WTC11 (cell line): Measurements from ENCODE around the gene CHAT. TPM values are rescaled to one million over a fixed set of nuclear protein-coding genes. Genes with fewer than 3 reads are reported as not detected.

ENCODE experiments used
- ATAC-seq: fragments of 200-7000 bp; cut with Tn5 transposase; 2 replicates; pipeline ENCODE4 v1.10.0; 2021; ENCODE audit warnings: mild to moderate bottlenecking, moderate library complexity
- CTCF ChIA-PET: fragments of 300-600 bp; sonication (Branson Sonifier 250); formaldehyde crosslinking; loops from one replicate; lab custom pipeline; 2021; ENCODE audit warnings: antibody characterized with exemption; lab: Charles Lee
- POLR2A ChIA-PET: fragments of 350-600 bp; sonication (Branson Sonifier 250); formaldehyde crosslinking; loops from one replicate; lab custom pipeline; 2021; ENCODE audit warnings: antibody characterized with exemption; lab: Charles Lee
- DNase-seq: peaks from one replicate; pipeline ENCODE4 v3.0.0; 2021; ENCODE audit warnings: low spot score
- H3K27ac Mint-ChIP-seq: 2 replicates; pipeline ENCODE4 v1.8.0; 2021; ENCODE audit warnings: mixed read lengths
- H3K27me3 Mint-ChIP-seq: 2 replicates; pipeline ENCODE4 v1.8.0; 2021; ENCODE audit warnings: low read depth, mild to moderate bottlenecking, moderate library complexity, mixed read lengths
- H3K36me3 Mint-ChIP-seq: 2 replicates; pipeline ENCODE4 v1.8.0; 2021; ENCODE audit warnings: mixed read lengths
- H3K4me1 Mint-ChIP-seq: 2 replicates; pipeline ENCODE4 v1.8.0; 2022; ENCODE audit warnings: mixed read lengths
- H3K4me3 Mint-ChIP-seq: 2 replicates; pipeline ENCODE4 v1.8.0; 2021; ENCODE audit warnings: mild to moderate bottlenecking, moderate library complexity, mixed read lengths
- H3K9me3 Mint-ChIP-seq: 2 replicates; pipeline ENCODE4 v1.8.0; 2021; ENCODE audit warnings: mixed read lengths
- ARID4B ChIP-seq: sonication (generic); formaldehyde crosslinking; IDR thresholded peaks from 2 replicates; pipeline ENCODE4 v1.8.0; 2023; ENCODE audit warnings: missing genetic modification reagents, mild to moderate bottlenecking, borderline replicate concordance
- ATF6 ChIP-seq: sonication (generic); formaldehyde crosslinking; IDR thresholded peaks from 2 replicates; pipeline ENCODE4 v1.8.1; 2023; ENCODE audit warnings: mild to moderate bottlenecking, missing genetic modification reagents
- CDX4 ChIP-seq: fragments of 250-450 bp; sonication (Bioruptor Pico); IDR thresholded peaks from 2 replicates; pipeline ENCODE4 v1.9.0; 2021; ENCODE audit warnings: moderate library complexity, mild to moderate bottlenecking, inconsistent platforms, borderline replicate concordance
- CREB1 ChIP-seq: sonication (generic); formaldehyde crosslinking; IDR thresholded peaks from 2 replicates; pipeline ENCODE4 v1.8.0; 2023; ENCODE audit warnings: mild to moderate bottlenecking, missing genetic modification reagents
- CTCF ChIP-seq: fragments of 200-600 bp; IDR thresholded peaks from 2 replicates; pipeline ENCODE4 v1.8.0; 2022; ENCODE audit warnings: antibody characterized with exemption
- E2F5 ChIP-seq: sonication (generic); formaldehyde crosslinking; IDR thresholded peaks from 2 replicates; pipeline ENCODE4 v1.8.1; 2022; ENCODE audit warnings: mild to moderate bottlenecking, moderate library complexity, missing genetic modification reagents
- ETV6 ChIP-seq: sonication (generic); formaldehyde crosslinking; IDR thresholded peaks from 2 replicates; pipeline ENCODE4 v1.8.1; 2022; ENCODE audit warnings: mild to moderate bottlenecking, missing genetic modification reagents
- FOXK1 ChIP-seq: sonication (generic); formaldehyde crosslinking; IDR thresholded peaks from 2 replicates; pipeline ENCODE4 v1.8.0; 2022; ENCODE audit warnings: mild to moderate bottlenecking, moderate library complexity, missing genetic modification reagents
- FOXP4 ChIP-seq: sonication (generic); formaldehyde crosslinking; IDR thresholded peaks from 2 replicates; pipeline ENCODE4 v1.8.0; 2022; ENCODE audit warnings: mild to moderate bottlenecking, missing genetic modification reagents
- NR2C2 ChIP-seq: sonication (generic); formaldehyde crosslinking; IDR thresholded peaks from 2 replicates; pipeline ENCODE4 v1.8.0; 2022; ENCODE audit warnings: mild to moderate bottlenecking, missing genetic modification reagents
- PRRX2 ChIP-seq: fragments of 250-450 bp; sonication (Bioruptor Pico); IDR thresholded peaks from 2 replicates; pipeline ENCODE4 v1.8.0; 2021; ENCODE audit warnings: mild to moderate bottlenecking
- SMAD4 ChIP-seq: sonication (generic); formaldehyde crosslinking; IDR thresholded peaks from 2 replicates; pipeline ENCODE4 v1.8.0; 2022; ENCODE audit warnings: mild to moderate bottlenecking, missing genetic modification reagents
- SP1 ChIP-seq: sonication (generic); formaldehyde crosslinking; conservative IDR thresholded peaks from 2 replicates; pipeline ENCODE4 v1.8.1; 2022; ENCODE audit warnings: missing genetic modification reagents
- TP53 ChIP-seq: sonication (generic); formaldehyde crosslinking; IDR thresholded peaks from 2 replicates; pipeline ENCODE4 v1.8.1; 2023; ENCODE audit warnings: mild to moderate bottlenecking, missing genetic modification reagents
- ZBTB43 ChIP-seq: sonication (generic); formaldehyde crosslinking; IDR thresholded peaks from 2 replicates; pipeline ENCODE4 v1.8.1; 2023; ENCODE audit warnings: mild to moderate bottlenecking, missing genetic modification reagents
- ZNF219 ChIP-seq: sonication (generic); formaldehyde crosslinking; IDR thresholded peaks from 2 replicates; pipeline ENCODE4 v1.8.0; 2023; ENCODE audit warnings: missing genetic modification reagents, mild to moderate bottlenecking, borderline replicate concordance
- ZNF281 ChIP-seq: sonication (generic); formaldehyde crosslinking; IDR thresholded peaks from 2 replicates; pipeline ENCODE4 v1.8.0; 2023; ENCODE audit warnings: mild to moderate bottlenecking, missing genetic modification reagents
- ZNF423 ChIP-seq: fragments of 250-450 bp; sonication (Bioruptor Pico); IDR thresholded peaks from 2 replicates; pipeline ENCODE4 v2.1.2; 2022; ENCODE audit warnings: mild to moderate bottlenecking, moderate library complexity
- ZNF671 ChIP-seq: fragments of 250-450 bp; sonication (Bioruptor Pico); IDR thresholded peaks from 2 replicates; pipeline ENCODE4 v1.8.0; 2021; ENCODE audit warnings: mild to moderate bottlenecking
- total RNA-seq: library from RNA; stranded (reverse); gene quantifications from 3 replicates; pipeline ENCODE4 v1.2.3, GENCODE V29; 2021

CHAT gene
- total RNA-seq, 1 experiment from 2014 or later: not detected

- Mint-ChIP-seq H3K27me3 (peaks cover 12% of the 10 kb centered on the region), H3K4me1 (peaks cover 3% of the 10 kb centered on the region; the same call in 1 of the 2 replicates), H3K27ac (no peak overlapping the region), H3K36me3 (no peaks in the 10 kb centered on the region), H3K4me3 (no peak overlapping the region), H3K9me3 (no peaks in the 10 kb centered on the region)
- no peak for DNase-seq
- no peak for ATAC-seq
- POLR2A ChIA-PET: no interaction called here
- CTCF ChIA-PET: interaction anchor here (1.0 kb wide), 1 partner anchor 118 kb away, joined by 3 read pairs; no protein-coding TSS in a partner anchor
- TF ChIP-seq PRRX2 (CRISPR knock-in tag): no peak
Measured at GRCh38 chr10:49627038-49627437, 13.2 kb downstream of the CHAT start.

GRCh38 chr10:49627644-49628247, 13.9 kb downstream of the CHAT start:
- no peaks in the 10 kb centered on the region for H3K9me3 Mint-ChIP-seq
- H3K27me3 Mint-ChIP-seq: peaks cover 7% of the 10 kb centered on the region
- ATAC-seq (no peak), DNase-seq (peak; percentile 1)
- H3K4me1 Mint-ChIP-seq: no peaks in the 10 kb centered on the region
- ChIA-PET CTCF (no interaction called here), POLR2A (no interaction called here)
- no peaks in the 10 kb centered on the region for H3K36me3 Mint-ChIP-seq
- no peak overlapping the region for H3K4me3 Mint-ChIP-seq
- no peak overlapping the region for H3K27ac Mint-ChIP-seq
- TF ChIP-seq TP53: no peak
- TF ChIP-seq ZNF423 (CRISPR knock-in tag): no peak
- TF ChIP-seq FOXP4 (CRISPR knock-in tag): no peak
- TF ChIP-seq ZNF671 (CRISPR knock-in tag): no peak
- TF ChIP-seq SP1: no peak
- no peak for TF ChIP-seq E2F5 (CRISPR knock-in tag)
- TF ChIP-seq SMAD4: no peak
- no peak for TF ChIP-seq CREB1 (CRISPR knock-in tag)
- TF ChIP-seq ATF6 (CRISPR knock-in tag): no peak
- TF ChIP-seq ZBTB43 (CRISPR knock-in tag): no peak
- TF ChIP-seq CDX4 (CRISPR knock-in tag): no peak
- no peak for TF ChIP-seq ARID4B (CRISPR knock-in tag)
- TF ChIP-seq ETV6: no peak
- no peak for TF ChIP-seq ZNF281
- no peak for TF ChIP-seq ZNF219 (CRISPR knock-in tag)
- no peak for TF ChIP-seq CTCF
- no peak for TF ChIP-seq NR2C2 (CRISPR knock-in tag)
- no peak for TF ChIP-seq FOXK1 (CRISPR knock-in tag)
